ENCODE measurements around the gene CTSC. TPM values are rescaled to one million over a fixed set of nuclear protein-coding genes. Genes with fewer than 3 reads are reported as not detected.

Gene CTSC
- total RNA-seq, 4 donors from 2014 or later, result 41.2 to 84.6 (median 46.0) TPM

GRCh38 chr11:88306785-88307184 lies 30.8 kb downstream of the CTSC start:
- Histone ChIP-seq H3K9me3 (no peaks in the 10 kb centered on the region), H3K36me3 (peaks cover 0 to 47% (median 0%) of the 10 kb centered on the region in 3 donors), H3K27ac (no peak overlapping the region), H3K27me3 (no peaks in the 10 kb centered on the region), H3K4me3 (no peak overlapping the region), H3K4me1 (no peaks in the 10 kb centered on the region)
- DNase-seq (ENCODE audit: low spot score in 2 of 2), result no peak
- WGBS, 2 donors, result 95 to 100% methylated on average over 2 of the region's 2 CpGs
- TF ChIP-seq POLR2A (IDR thresholded peaks at IDR 0.05) (no peak), EP300 (IDR thresholded peaks at IDR 0.05) (no peak), CTCF (IDR thresholded peaks at IDR 0.05) (no peak)

GRCh38 chr11:88305430-88305829 lies 32.1 kb downstream of the CTSC start:
- no peaks in the 10 kb centered on the region for H3K27me3 ChIP-seq
- TF ChIP-seq POLR2A (IDR thresholded peaks at IDR 0.05) (no peak), CTCF (IDR thresholded peaks at IDR 0.05) (no peak), EP300 (IDR thresholded peaks at IDR 0.05) (no peak)
- H3K4me1 ChIP-seq, result no peaks in the 10 kb centered on the region
- no peak for DNase-seq (ENCODE audit: low spot score in 2 of 2)
- WGBS, 2 donors, result 65 to 71% methylated on average over 1 of the region's 1 CpG
- no peaks in the 10 kb centered on the region for H3K9me3 ChIP-seq
- H3K4me3 ChIP-seq, result no peak overlapping the region
- H3K36me3 ChIP-seq, result peaks cover 0 to 47% (median 0%) of the 10 kb centered on the region in 3 donors
- no peak overlapping the region for H3K27ac ChIP-seq

- Histone ChIP-seq H3K4me1 (no peaks in the 10 kb centered on the region), H3K36me3 (peaks cover 0 to 47% (median 0%) of the 10 kb centered on the region in 3 donors), H3K27me3 (no peaks in the 10 kb centered on the region), H3K4me3 (no peak overlapping the region), H3K27ac (no peak overlapping the region), H3K9me3 (no peaks in the 10 kb centered on the region)
- WGBS, 2 donors, result 93 to 100% methylated on average over 1 of the region's 1 CpG
- DNase-seq (ENCODE audit: low spot score in 2 of 2), result no peak
- TF ChIP-seq POLR2A (IDR thresholded peaks at IDR 0.05) (no peak), EP300 (IDR thresholded peaks at IDR 0.05) (no peak), CTCF (IDR thresholded peaks at IDR 0.05) (no peak)
Measured at GRCh38 chr11:88304352-88304751, 33.2 kb downstream of the CTSC start.

- Histone ChIP-seq H3K9me3 (no peaks in the 10 kb centered on the region), H3K4me1 (peaks cover 0 to 6% (median 5%) of the 10 kb centered on the region in 4 donors), H3K27ac (no peak overlapping the region), H3K4me3 (no peak overlapping the region), H3K36me3 (peaks cover 0 to 35% (median 0%) of the 10 kb centered on the region in 3 donors), H3K27me3 (no peaks in the 10 kb centered on the region)
- 53 to 62% methylated on average over 1 of the region's 1 CpG for WGBS, 2 donors
- DNase-seq (ENCODE audit: low spot score in 2 of 2), result no peak
- no peak for TF ChIP-seq EP300 (IDR thresholded peaks at IDR 0.05)
- TF ChIP-seq CTCF (IDR thresholded peaks at IDR 0.05), result no peak
- TF ChIP-seq POLR2A (IDR thresholded peaks at IDR 0.05), result no peak
Measured at GRCh38 chr11:88303037-88303436, 34.5 kb downstream of the CTSC start.

- Histone ChIP-seq H3K9me3 (no peaks in the 10 kb centered on the region), H3K27me3 (no peaks in the 10 kb centered on the region), H3K27ac (no peak overlapping the region), H3K4me3 (no peak overlapping the region), H3K36me3 (peaks cover 0 to 22% (median 0%) of the 10 kb centered on the region in 3 donors), H3K4me1 (peaks cover 0 to 14% (median 12%) of the 10 kb centered on the region in 4 donors)
- 66 to 73% methylated on average over 9 of the region's 9 CpGs for WGBS, 2 donors
- DNase-seq (ENCODE audit: low spot score in 2 of 2), result no peak
- TF ChIP-seq CTCF (IDR thresholded peaks at IDR 0.05) (no peak), EP300 (IDR thresholded peaks at IDR 0.05) (no peak), POLR2A (IDR thresholded peaks at IDR 0.05) (no peak)
Measured at GRCh38 chr11:88301488-88302140, 35.9 kb downstream of the CTSC start.
